HG02981 (cell line): ENCODE data around the gene PTPRT.

Experiments used
- ATAC-seq: cut with Tn5 transposase; IDR thresholded peaks from one replicate; pipeline ENCODE4 v1.9.1; 2021; ENCODE audit warnings: mild to moderate bottlenecking, moderate library complexity; ENCODE audit not compliant: unreplicated experiment

The PTPRT gene

GRCh38 chr20:42492290-42492689, 697.4 kb downstream of the PTPRT start:
- ATAC-seq: peak; percentile 63

- ATAC-seq: no peak
Observed at GRCh38 chr20:42485556-42485955, 704.1 kb downstream of the PTPRT start.

GRCh38 chr20:42484790-42485375, 704.8 kb downstream of the PTPRT start:
- ATAC-seq: no peak

- ATAC-seq: no peak
Observed at GRCh38 chr20:42484335-42484734, 705.4 kb downstream of the PTPRT start.

- ATAC-seq: no peak
Observed at GRCh38 chr20:42483730-42484303, 705.9 kb downstream of the PTPRT start.

- ATAC-seq: no peak
Observed at GRCh38 chr20:42482808-42483207, 706.9 kb downstream of the PTPRT start.

- no peak for ATAC-seq
Observed at GRCh38 chr20:42475773-42476172, 713.9 kb downstream of the PTPRT start.

GRCh38 chr20:42474646-42475045, 715.1 kb downstream of the PTPRT start:
- ATAC-seq: no peak

GRCh38 chr20:42472198-42472597, 717.5 kb downstream of the PTPRT start:
- no peak for ATAC-seq

- no peak for ATAC-seq
Observed at GRCh38 chr20:42461965-42462593, 727.6 kb downstream of the PTPRT start.

GRCh38 chr20:42461291-42461690, 728.4 kb downstream of the PTPRT start:
- ATAC-seq: no peak

GRCh38 chr20:42447270-42447669, 742.4 kb downstream of the PTPRT start:
- no peak for ATAC-seq

GRCh38 chr20:42444799-42445198, 744.9 kb downstream of the PTPRT start:
- no peak for ATAC-seq

GRCh38 chr20:42443200-42443599, 746.5 kb downstream of the PTPRT start:
- ATAC-seq: no peak

GRCh38 chr20:42442716-42443115, 747.0 kb downstream of the PTPRT start:
- ATAC-seq: no peak

- no peak for ATAC-seq
Observed at GRCh38 chr20:42441864-42442331, 747.8 kb downstream of the PTPRT start.

- no peak for ATAC-seq
Observed at GRCh38 chr20:42441196-42441863, 748.4 kb downstream of the PTPRT start.

- ATAC-seq: peak; percentile 97
Observed at GRCh38 chr20:42435230-42435629, 754.5 kb downstream of the PTPRT start.

GRCh38 chr20:42432496-42433334, 757.0 kb downstream of the PTPRT start:
- no peak for ATAC-seq

- ATAC-seq: no peak
Observed at GRCh38 chr20:42430598-42430997, 759.1 kb downstream of the PTPRT start.
